ENCODE measurements around the gene MYO5B. TPM values are rescaled to one million over a fixed set of nuclear protein-coding genes. Genes with fewer than 3 reads are reported as not detected.

The MYO5B gene
- total and polyA plus RNA-seq, 9 of the 15 experiments (the other 6 are each of a cell fraction or from before 2014, with no cell fraction given), result 0.07 to 0.42 (median 0.28) TPM

DNA sequence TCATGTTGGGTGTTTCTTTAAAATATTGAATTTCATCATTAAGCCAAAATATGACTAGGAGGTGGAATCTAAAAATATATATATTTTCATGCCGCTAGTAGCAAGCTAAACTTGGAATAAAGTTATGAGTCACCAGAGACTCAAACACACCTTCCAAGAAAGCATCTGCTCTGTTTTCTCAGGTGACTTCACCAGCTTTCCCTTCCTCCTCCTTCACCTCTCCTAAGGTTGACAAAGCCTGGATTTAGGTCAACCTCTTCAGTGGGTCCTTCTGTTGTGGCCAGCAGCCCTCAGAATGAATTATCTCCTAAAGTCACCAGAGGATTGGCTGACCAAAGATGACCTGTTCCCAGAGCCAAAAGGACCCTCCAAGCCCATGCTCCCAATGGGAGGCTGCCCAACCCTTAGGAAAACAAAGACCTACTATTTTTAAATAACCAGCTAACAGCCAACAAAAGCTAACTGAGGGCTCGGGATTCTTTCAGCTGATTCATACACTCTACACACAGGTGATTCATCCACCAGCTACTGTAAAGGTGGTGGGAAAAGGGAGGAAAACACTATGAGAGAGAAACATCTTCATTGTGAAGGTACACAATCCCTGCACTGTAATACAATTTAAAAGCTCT is 113.9 kb downstream of the MYO5B start:
- in situ Hi-C loops (cut with MboI), result no loop called here
- H3K27ac ChIP-seq (ENCODE audit: extremely low read depth, low read depth, low read length), result no peak overlapping the region
- H3K4me3 ChIP-seq, result no peak overlapping the region
- intact Hi-C loops (cut with micrococcal nuclease), result no loop called here
- H3K36me3 ChIP-seq (ENCODE audit: control insufficient read depth, insufficient read depth, low read length), result no peaks in the 10 kb centered on the region
- H2AFZ ChIP-seq (ENCODE audit: low read depth, low read length), result no peak overlapping the region
- POLR2A ChIA-PET, result no interaction called here
- no peaks in the 10 kb centered on the region for H3K79me2 ChIP-seq (ENCODE audit: control insufficient read depth, insufficient read depth, low read length)
- no peak overlapping the region for H3K4me2 ChIP-seq (ENCODE audit: insufficient read depth, low read length)
- WGBS (ENCODE audit: insufficient coverage, low coverage, missing lambda C conversion rate), result 0% methylated on average over 2 of the region's 2 CpGs
- H3K4me1 ChIP-seq (replicated peaks in 1 of 2; ENCODE audit: control insufficient read depth in 2 of 2, insufficient read depth in 2 of 2, low read length in 2 of 2), result no peaks in the 10 kb centered on the region
- FAIRE-seq, result no peak
- BruUV-seq (replicated peaks), result no TSS peak
- peaks cover 0 to 6% of the 10 kb centered on the region in 2 experiments; a peak in 3 of 5 replicates for H3K27me3 ChIP-seq (ENCODE audit: control insufficient read depth in 2 of 2, insufficient read depth in 2 of 2, low read length in 2 of 2)
- no peak overlapping the region for H3K9ac ChIP-seq (ENCODE audit: insufficient read depth in 1 of 2, low read depth in 2 of 2, low read length in 2 of 2)
- CTCF ChIA-PET (ENCODE audit: low intra/inter-chr PET ratio), result no interaction called here
- DNase-seq (ENCODE audit: extremely low read depth in 1 of 4, low spot score in 3 of 4), result no peak
- ATAC-seq, result no peak
- no peaks in the 10 kb centered on the region for H3K9me1 ChIP-seq (ENCODE audit: control insufficient read depth, insufficient read depth, low read length)
- H4K20me1 ChIP-seq (replicated peaks; ENCODE audit: control insufficient read depth, insufficient read depth, low read length), result no peaks in the 10 kb centered on the region
- no peaks in the 10 kb centered on the region for H3K9me3 ChIP-seq (replicated peaks; ENCODE audit: control insufficient read depth, insufficient read depth, low read depth, low read length)
- TF ChIP-seq ZNF124 (CRISPR knock-in tag; IDR thresholded peaks at IDR 0.05) (no peak), ZNF830 (CRISPR knock-in tag; IDR thresholded peaks at IDR 0.05) (no peak), NFYB (IDR thresholded peaks at IDR 0.05; ENCODE audit: extremely low read depth, insufficient read length) (no peak), PRPF4 (IDR thresholded peaks at IDR 0.05; ENCODE audit: insufficient read depth, low read depth, low read length, poor library complexity, severe bottlenecking) (no peak), HNRNPK (IDR thresholded peaks at IDR 0.05; ENCODE audit: low read depth, low read length, poor library complexity, severe bottlenecking) (no peak), KAT8 (IDR thresholded peaks at IDR 0.05; ENCODE audit: low read depth) (no peak), NBN (IDR thresholded peaks at IDR 0.05; ENCODE audit: low read depth) (no peak), DPF2 (IDR thresholded peaks at IDR 0.05) (no peak), POLR3A (IDR thresholded peaks at IDR 0.05; ENCODE audit: borderline replicate concordance, extremely low read depth, insufficient read depth, insufficient read length) (no peak), CTBP1 (IDR thresholded peaks at IDR 0.05; ENCODE audit: borderline replicate concordance) (no peak), ILF3 (IDR thresholded peaks at IDR 0.05; ENCODE audit: borderline replicate concordance) (no peak), ZKSCAN8 (CRISPR knock-in tag; IDR thresholded peaks at IDR 0.05) (no peak)
- TF ChIP-seq, protein P1, sequence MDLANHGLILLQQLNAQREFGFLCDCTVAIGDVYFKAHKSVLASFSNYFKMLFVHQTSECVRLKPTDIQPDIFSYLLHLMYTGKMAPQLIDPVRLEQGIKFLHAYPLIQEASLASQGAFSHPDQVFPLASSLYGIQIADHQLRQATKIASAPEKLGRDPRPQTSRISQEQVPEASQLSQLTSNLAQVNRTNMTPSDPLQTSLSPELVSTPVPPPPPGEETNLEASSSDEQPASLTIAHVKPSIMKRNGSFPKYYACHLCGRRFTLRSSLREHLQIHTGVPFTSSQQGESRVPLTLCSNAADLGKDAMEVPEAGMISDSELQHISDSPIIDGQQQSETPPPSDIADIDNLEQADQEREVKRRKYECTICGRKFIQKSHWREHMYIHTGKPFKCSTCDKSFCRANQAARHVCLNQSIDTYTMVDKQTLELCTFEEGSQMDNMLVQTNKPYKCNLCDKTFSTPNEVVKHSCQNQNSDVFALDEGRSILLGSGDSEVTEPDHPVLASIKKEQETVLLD (IDR thresholded peaks at IDR 0.05), result no peak
- TF ChIP-seq, protein P2, sequence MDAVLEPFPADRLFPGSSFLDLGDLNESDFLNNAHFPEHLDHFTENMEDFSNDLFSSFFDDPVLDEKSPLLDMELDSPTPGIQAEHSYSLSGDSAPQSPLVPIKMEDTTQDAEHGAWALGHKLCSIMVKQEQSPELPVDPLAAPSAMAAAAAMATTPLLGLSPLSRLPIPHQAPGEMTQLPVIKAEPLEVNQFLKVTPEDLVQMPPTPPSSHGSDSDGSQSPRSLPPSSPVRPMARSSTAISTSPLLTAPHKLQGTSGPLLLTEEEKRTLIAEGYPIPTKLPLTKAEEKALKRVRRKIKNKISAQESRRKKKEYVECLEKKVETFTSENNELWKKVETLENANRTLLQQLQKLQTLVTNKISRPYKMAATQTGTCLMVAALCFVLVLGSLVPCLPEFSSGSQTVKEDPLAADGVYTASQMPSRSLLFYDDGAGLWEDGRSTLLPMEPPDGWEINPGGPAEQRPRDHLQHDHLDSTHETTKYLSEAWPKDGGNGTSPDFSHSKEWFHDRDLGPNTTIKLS (IDR thresholded peaks at IDR 0.05; ENCODE audit: borderline replicate concordance, low read depth), result no peak
- TF ChIP-seq, protein P3, sequence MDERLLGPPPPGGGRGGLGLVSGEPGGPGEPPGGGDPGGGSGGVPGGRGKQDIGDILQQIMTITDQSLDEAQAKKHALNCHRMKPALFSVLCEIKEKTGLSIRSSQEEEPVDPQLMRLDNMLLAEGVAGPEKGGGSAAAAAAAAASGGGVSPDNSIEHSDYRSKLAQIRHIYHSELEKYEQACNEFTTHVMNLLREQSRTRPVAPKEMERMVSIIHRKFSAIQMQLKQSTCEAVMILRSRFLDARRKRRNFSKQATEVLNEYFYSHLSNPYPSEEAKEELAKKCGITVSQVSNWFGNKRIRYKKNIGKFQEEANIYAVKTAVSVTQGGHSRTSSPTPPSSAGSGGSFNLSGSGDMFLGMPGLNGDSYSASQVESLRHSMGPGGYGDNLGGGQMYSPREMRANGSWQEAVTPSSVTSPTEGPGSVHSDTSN (CRISPR knock-in tag; IDR thresholded peaks at IDR 0.05; ENCODE audit: low read depth), result no peak
- TF ChIP-seq, protein P3 (tag; conservative IDR thresholded peaks at IDR 0.05; ENCODE audit: low read depth), result no peak
- TF ChIP-seq, protein P4, sequence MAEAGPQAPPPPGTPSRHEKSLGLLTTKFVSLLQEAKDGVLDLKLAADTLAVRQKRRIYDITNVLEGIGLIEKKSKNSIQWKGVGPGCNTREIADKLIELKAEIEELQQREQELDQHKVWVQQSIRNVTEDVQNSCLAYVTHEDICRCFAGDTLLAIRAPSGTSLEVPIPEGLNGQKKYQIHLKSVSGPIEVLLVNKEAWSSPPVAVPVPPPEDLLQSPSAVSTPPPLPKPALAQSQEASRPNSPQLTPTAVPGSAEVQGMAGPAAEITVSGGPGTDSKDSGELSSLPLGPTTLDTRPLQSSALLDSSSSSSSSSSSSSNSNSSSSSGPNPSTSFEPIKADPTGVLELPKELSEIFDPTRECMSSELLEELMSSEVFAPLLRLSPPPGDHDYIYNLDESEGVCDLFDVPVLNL (CRISPR knock-in tag; IDR thresholded peaks at IDR 0.05; ENCODE audit: low read depth), result no peak
